HL-60 (cell line): ENCODE measurements around the gene F8.

ENCODE experiments used
- DNase-seq, 2 experiments: peaks; one replicate each; pipeline ENCODE4 v3.0.0-alpha.2; 2010 to 2020; ENCODE audit warnings: low read depth in 1 of 2, low spot score in 1 of 2
- H3K27ac ChIP-seq: fragments of 250-450 bp; sonication (Bioruptor Pico); replicated peaks from 2 replicates; pipeline ENCODE4 v1.5.1; 2020; ENCODE audit warnings: mild to moderate bottlenecking, moderate library complexity
- H3K27me3 ChIP-seq: fragments of 250-450 bp; sonication (Bioruptor Pico); 2 replicates; pipeline ENCODE4 v1.5.1; 2021; ENCODE audit warnings: mild to moderate bottlenecking, moderate library complexity; ENCODE audit not compliant: insufficient read depth, poor library complexity, severe bottlenecking
- H3K4me3 ChIP-seq: replicated peaks from 2 replicates; pipeline ENCODE4 v1.5.1; 2011; ENCODE audit warnings: mild to moderate bottlenecking, control low read depth, low read length; ENCODE audit not compliant: insufficient read depth
- CTCF ChIP-seq: IDR thresholded peaks from one replicate; pipeline ENCODE4 v1.5.1; 2011; ENCODE audit warnings: low read length, control low read depth, inconsistent platforms; ENCODE audit not compliant: insufficient read depth
- GABPA ChIP-seq: IDR thresholded peaks from 2 replicates; pipeline ENCODE4 v1.6.1; 2012; ENCODE audit warnings: low read depth
- POLR2AphosphoS5 ChIP-seq: IDR thresholded peaks from 2 replicates; pipeline ENCODE4 v1.6.1; 2012; ENCODE audit warnings: low read depth
- REST ChIP-seq: IDR thresholded peaks from 2 replicates; pipeline ENCODE4 v1.6.1; 2012; ENCODE audit warnings: low read depth; ENCODE audit not compliant: insufficient replicate concordance
- SPI1 ChIP-seq: IDR thresholded peaks from 2 replicates; pipeline ENCODE4 v1.6.1; 2012; ENCODE audit warnings: low read depth, mild to moderate bottlenecking, borderline replicate concordance

The F8 gene

GRCh38 chrX:154991039-154991438 lies 31.5 kb downstream of the F8 start:
- Histone ChIP-seq H3K27ac (no peak overlapping the region), H3K27me3 (no peaks in the 10 kb centered on the region), H3K4me3 (no peak overlapping the region)
- TF ChIP-seq POLR2AphosphoS5: no peak
- no peak for TF ChIP-seq GABPA
- TF ChIP-seq CTCF: no peak
- no peak for TF ChIP-seq REST
- no peak for TF ChIP-seq SPI1
- no peak for DNase-seq

GRCh38 chrX:154990496-154990895 lies 32.0 kb downstream of the F8 start:
- no peak for TF ChIP-seq SPI1
- no peak for TF ChIP-seq CTCF
- TF ChIP-seq POLR2AphosphoS5: no peak
- no peak for TF ChIP-seq GABPA
- no peak for TF ChIP-seq REST

GRCh38 chrX:154988719-154989118 lies 33.8 kb downstream of the F8 start:
- H3K27ac ChIP-seq: no peak overlapping the region
- no peaks in the 10 kb centered on the region for H3K27me3 ChIP-seq
- TF ChIP-seq REST (no peak), CTCF (no peak), GABPA (no peak), SPI1 (no peak), POLR2AphosphoS5 (no peak)
- H3K4me3 ChIP-seq: no peak overlapping the region
- no peak for DNase-seq

More at GRCh38 chrX:154990496-154990895, 32.0 kb downstream of the F8 start:
- no peaks in the 10 kb centered on the region for H3K27me3 ChIP-seq
- H3K27ac ChIP-seq: no peak overlapping the region
- H3K4me3 ChIP-seq: no peak overlapping the region
- DNase-seq: no peak
